Fibroblast of mammary gland (primary cell): ENCODE data around the gene HYI.

Source experiments
- DNase-seq: peaks from one replicate; pipeline ENCODE4 v3.0.0-alpha.2; 2010; ENCODE audit warnings: low read depth
- H3K4me3 ChIP-seq: 2 replicates; pipeline ENCODE4 v1.5.1; 2011; ENCODE audit warnings: low read depth, mild to moderate bottlenecking, low read length, moderate library complexity; ENCODE audit not compliant: control insufficient read depth
- TF ChIP-seq, protein P1 (sequence below): conservative IDR thresholded peaks from 2 replicates; pipeline ENCODE4 v1.5.1; 2011; ENCODE audit warnings: low read depth, low read length, inconsistent platforms; ENCODE audit not compliant: control insufficient read depth, insufficient read depth

Gene HYI

DNA sequence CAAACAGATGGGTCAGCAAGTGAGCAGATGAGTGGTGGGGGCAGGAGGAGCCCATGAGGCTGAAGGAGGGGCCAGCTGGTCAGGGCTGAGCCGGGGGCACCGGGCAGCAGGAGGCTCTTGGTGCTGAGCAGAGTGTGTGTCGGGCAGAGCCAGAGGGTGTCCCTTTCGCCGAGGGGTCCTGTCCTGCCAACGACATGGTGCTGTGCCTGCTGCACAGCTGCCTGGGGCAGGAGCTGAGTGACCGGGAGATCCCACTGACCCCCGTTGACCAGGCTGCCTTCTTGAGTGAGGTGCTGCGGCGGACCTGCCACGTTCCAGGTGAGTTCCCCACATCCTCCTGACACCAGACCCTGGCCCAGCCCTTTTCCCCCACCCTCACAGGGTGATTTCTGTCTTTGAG lies 27.5 kb downstream of the HYI start:
- H3K4me3 ChIP-seq, result no peak overlapping the region
- TF ChIP-seq, protein P1, sequence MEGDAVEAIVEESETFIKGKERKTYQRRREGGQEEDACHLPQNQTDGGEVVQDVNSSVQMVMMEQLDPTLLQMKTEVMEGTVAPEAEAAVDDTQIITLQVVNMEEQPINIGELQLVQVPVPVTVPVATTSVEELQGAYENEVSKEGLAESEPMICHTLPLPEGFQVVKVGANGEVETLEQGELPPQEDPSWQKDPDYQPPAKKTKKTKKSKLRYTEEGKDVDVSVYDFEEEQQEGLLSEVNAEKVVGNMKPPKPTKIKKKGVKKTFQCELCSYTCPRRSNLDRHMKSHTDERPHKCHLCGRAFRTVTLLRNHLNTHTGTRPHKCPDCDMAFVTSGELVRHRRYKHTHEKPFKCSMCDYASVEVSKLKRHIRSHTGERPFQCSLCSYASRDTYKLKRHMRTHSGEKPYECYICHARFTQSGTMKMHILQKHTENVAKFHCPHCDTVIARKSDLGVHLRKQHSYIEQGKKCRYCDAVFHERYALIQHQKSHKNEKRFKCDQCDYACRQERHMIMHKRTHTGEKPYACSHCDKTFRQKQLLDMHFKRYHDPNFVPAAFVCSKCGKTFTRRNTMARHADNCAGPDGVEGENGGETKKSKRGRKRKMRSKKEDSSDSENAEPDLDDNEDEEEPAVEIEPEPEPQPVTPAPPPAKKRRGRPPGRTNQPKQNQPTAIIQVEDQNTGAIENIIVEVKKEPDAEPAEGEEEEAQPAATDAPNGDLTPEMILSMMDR, result no peak
- DNase-seq, result no peak

DNA sequence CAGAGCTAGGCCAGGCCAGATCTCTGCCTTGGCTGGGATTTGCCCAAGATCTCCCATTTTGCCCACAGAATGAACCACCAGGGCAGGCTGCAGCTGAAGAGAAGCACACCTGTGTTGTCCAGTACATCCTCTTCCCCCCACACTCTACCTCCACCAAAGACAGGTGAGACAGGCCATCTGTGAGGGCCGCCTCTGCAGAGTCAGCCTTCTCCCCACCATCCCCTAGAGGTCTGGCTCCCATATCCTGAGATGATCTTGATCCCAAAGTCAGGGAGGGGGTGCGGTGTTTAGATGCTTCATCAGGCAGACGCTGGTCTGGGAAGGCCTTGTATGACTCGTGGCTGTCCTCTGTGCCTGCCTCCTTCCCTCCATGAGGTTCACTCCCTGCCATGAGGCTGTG lies 28.7 kb downstream of the HYI start:
- DNase-seq, result peak; percentile 25
- TF ChIP-seq, protein P1, result no peak
- no peak overlapping the region for H3K4me3 ChIP-seq

DNA sequence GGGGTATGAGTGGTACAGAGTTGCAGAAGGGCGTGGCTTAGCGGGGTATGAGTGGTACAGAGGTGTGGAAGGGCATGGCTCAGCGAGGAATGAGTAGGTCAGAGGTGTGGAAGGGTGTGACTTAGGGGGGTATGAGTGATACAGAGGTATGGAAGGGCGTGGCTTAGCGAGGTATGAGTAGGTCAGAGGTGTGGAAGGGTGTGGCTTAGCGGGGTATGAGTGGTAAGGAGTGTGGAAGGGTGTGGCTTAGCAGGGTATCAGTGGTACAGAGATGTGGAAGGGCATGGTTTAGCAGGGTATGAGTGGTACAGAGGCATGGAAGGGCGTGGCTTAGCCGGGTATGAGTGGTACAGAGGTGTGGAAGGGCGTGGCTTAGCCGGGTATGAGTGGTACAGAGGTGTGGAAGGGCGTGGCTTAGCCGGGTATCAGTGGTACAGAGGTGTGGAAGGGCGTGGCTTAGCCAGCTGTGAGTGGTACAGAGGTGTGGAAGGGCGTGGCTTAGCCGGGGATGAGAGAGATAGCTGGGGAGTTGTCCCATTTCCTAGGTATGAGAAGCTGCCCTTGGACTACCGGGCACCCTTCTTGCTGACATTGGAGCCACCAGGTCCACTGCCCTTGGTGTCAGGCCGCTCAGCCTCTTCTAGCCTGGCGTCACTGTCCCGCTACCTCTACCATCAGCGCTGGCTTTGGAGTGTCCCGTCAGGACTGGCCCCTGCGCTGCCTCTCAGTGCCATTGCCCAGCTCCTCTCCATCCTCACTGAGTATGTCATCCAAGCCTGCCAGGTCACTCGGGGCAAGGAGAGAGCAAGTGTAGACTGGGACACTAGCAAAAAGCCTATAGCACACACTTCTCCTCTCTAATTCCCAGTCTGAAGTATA lies 29.8 kb downstream of the HYI start:
- TF ChIP-seq, protein P1, result no peak
- DNase-seq, result no peak
- H3K4me3 ChIP-seq, result no peak overlapping the region

DNA sequence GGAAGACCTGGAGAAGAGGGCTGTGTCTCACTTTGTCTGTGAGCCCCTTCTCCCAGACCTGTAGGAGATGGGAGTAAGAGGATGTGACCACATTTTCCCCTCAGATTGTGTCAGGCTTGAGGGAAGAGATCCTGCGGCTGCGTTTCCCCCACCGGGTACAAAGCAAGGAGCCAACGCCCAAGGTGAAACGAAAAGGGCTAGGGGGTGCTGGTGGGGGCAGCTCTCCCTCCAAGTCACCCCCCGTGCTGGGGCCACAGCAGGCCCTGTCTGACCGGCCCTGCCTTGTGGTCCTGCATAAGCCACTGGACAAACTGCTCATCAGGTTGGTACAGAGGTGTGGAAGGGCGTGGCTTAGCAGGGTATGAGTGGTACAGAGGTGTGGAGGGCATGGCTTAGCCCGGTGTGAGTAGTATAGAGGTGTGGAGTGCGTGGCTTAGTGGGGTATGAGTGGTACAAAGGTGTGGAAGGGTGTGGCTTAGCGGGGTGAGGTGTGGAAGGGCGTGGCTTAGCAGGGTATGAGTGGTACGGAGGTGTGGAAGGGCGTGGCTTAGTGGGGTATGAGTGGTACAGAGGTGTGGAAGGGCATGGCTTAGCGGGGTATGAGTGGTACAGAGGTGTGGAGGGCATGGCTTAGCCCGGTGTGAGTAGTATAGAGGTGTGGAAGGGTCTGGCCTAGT lies 30.6 kb downstream of the HYI start:
- no peak for DNase-seq
- no peak overlapping the region for H3K4me3 ChIP-seq
- TF ChIP-seq, protein P1, result no peak

DNA sequence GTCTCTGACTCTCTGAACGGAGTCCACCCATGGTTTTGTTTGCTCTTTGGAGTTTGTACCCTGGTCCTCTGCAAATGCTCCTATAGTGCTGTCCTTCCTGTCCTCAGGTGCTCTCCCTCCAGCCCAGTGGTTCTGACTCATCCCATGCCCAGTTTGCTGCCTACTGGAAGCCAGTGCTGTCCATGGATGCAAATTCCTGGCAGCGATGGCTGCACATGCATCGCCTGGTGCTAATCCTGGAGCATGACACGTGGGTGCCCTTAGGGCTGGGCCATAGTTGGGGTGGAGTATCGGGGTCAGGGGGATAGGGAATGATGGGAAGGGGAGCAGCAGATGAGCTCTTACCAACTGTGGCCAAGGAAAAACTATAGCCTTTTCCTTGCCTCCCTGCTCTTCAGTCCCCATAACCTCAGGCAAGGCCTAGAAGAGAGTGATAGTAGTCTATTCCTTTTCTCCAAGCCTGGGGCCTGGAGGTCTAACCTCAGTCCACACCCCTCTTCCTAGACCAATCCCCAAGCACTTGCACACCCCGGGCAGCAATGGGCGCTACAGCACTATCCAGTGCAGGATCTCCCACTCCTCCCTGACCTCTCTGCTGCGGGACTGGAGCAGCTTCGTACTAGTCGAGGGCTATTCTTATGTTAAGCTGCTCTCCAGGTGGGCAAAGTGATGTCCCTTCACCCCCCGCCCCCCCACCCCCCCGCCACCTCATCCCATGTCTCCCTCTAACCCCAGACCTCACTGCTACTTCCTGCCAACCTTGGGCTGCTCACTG lies 31.6 kb downstream of the HYI start:
- H3K4me3 ChIP-seq, result no peak overlapping the region
- TF ChIP-seq, protein P1, result no peak
- DNase-seq, result no peak

DNA sequence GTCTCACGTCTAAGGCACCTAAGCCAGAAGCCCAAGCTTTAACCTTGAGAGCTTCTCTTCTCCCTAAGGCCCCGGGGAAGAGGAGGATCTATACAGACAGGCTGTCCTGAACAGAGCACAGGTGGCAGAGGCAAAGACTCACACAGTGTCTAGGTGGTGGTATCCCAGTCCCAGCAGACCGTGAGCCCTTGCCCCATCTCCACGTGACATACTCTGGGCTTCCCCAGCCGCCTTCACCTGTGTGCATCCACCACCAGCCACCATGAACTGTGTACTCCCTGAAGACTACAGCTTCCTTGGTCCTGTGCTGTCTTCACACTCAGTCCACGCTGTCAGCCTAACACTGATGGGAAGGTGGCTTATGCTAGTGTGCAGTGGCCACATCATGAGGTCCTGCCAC lies 32.3 kb downstream of the HYI start:
- no peak overlapping the region for H3K4me3 ChIP-seq
- DNase-seq, result no peak

More for the DNA sequence above, 32.3 kb downstream of the HYI start:
- TF ChIP-seq, protein P1, result no peak
